ENCODE measurements around the gene RPS21.
A peak's percentile ranks its signal among the peaks of the same experiment; 100 is the strongest.

The RPS21 gene

DNA sequence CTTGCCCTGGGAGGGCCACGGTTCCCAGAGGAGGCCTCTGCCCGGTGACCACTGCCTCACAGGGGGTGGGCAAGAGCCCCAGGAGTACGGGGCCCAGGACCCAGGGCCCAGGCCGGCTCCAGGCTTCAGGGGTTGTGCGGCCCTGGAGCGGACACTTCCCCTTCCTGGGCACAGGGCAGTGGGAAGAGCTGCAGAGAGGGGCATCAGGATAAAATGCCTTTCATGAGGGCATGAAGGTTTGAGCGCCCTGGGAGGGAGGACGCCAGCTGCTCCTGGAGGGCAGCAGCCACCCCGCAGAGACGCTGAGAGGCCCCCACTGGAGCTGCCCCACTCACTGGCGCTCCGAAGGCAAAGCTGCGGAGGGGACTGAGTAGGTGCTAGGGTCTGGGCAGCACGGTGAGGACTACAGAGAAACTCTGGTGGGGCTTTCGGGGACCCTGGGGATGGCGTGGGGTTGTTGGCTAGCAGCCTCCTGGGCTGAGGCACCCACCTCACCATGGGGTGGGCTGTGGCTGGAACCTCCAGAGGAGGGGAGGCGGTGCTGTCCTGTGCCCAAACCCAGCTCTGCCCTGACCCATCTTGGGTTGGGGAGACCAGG, 30.2 kb upstream of the RPS21 start:
- DNase-seq (ENCODE audit: low read depth): no peak
- no peak overlapping the region for H3K4me3 ChIP-seq (ENCODE audit: low read depth, low read length)
- TF ChIP-seq, protein P1, sequence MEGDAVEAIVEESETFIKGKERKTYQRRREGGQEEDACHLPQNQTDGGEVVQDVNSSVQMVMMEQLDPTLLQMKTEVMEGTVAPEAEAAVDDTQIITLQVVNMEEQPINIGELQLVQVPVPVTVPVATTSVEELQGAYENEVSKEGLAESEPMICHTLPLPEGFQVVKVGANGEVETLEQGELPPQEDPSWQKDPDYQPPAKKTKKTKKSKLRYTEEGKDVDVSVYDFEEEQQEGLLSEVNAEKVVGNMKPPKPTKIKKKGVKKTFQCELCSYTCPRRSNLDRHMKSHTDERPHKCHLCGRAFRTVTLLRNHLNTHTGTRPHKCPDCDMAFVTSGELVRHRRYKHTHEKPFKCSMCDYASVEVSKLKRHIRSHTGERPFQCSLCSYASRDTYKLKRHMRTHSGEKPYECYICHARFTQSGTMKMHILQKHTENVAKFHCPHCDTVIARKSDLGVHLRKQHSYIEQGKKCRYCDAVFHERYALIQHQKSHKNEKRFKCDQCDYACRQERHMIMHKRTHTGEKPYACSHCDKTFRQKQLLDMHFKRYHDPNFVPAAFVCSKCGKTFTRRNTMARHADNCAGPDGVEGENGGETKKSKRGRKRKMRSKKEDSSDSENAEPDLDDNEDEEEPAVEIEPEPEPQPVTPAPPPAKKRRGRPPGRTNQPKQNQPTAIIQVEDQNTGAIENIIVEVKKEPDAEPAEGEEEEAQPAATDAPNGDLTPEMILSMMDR (IDR thresholded peaks at IDR 0.05; ENCODE audit: low read depth, low read length, missing control alignments): no peak
- in situ Hi-C loops (cut with HindIII; ENCODE audit: low sequenced_read_pairs): no loop called here

DNA sequence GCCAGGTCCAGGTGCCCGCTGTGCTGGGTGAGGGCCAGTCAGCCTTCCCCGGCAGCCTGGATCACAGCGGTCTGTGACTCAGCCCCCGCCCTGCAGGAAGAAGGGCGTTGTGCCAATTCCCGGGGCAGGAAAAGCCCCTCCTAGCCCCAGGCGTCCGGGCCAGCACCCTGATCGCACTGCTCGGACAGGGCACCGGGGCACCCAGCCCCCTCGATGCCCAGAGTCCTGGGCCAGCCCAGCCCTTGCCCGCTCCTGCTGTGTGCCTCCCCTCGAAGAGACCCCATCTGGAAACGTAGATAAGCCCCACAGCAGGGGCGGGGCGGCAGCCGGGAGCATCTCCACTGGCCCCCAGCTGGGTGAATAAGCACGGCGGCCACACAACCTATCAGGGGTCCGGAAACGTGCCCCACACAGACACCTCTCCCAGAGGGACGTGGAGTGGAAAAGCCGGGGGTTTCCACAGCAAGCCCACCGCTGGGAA, 29.7 kb upstream of the RPS21 start:
- TF ChIP-seq, protein P1 (IDR thresholded peaks at IDR 0.05; ENCODE audit: low read depth, low read length, missing control alignments): no peak
- DNase-seq (ENCODE audit: low read depth): peak; percentile 54
- no peak overlapping the region for H3K4me3 ChIP-seq (ENCODE audit: low read depth, low read length)
- in situ Hi-C loops (cut with HindIII; ENCODE audit: low sequenced_read_pairs): no loop called here

DNA sequence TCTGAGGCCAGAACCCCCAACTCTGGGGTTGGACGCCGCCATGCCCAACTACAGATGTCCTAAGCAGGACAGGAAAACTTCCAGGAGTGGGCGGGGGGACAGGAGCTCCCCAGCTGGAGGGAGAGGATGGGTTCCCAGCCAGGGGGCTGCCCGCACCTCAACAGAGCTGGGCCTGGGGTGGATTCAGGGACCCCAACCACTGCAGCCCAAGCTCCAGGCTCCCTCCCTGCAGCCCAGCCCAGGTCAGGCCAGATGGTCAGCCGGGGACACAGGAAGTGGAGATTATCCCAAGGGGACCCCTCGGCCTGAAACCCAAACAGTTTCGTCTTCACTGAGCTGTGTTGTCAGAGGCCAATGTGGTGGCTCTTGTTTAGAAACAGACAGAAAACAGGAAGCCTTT, 29.2 kb upstream of the RPS21 start:
- no peak for DNase-seq (ENCODE audit: low read depth)
- in situ Hi-C loops (cut with HindIII; ENCODE audit: low sequenced_read_pairs): no loop called here
- TF ChIP-seq, protein P1 (IDR thresholded peaks at IDR 0.05; ENCODE audit: low read depth, low read length, missing control alignments): no peak
- H3K4me3 ChIP-seq (ENCODE audit: low read depth, low read length): no peak overlapping the region

DNA sequence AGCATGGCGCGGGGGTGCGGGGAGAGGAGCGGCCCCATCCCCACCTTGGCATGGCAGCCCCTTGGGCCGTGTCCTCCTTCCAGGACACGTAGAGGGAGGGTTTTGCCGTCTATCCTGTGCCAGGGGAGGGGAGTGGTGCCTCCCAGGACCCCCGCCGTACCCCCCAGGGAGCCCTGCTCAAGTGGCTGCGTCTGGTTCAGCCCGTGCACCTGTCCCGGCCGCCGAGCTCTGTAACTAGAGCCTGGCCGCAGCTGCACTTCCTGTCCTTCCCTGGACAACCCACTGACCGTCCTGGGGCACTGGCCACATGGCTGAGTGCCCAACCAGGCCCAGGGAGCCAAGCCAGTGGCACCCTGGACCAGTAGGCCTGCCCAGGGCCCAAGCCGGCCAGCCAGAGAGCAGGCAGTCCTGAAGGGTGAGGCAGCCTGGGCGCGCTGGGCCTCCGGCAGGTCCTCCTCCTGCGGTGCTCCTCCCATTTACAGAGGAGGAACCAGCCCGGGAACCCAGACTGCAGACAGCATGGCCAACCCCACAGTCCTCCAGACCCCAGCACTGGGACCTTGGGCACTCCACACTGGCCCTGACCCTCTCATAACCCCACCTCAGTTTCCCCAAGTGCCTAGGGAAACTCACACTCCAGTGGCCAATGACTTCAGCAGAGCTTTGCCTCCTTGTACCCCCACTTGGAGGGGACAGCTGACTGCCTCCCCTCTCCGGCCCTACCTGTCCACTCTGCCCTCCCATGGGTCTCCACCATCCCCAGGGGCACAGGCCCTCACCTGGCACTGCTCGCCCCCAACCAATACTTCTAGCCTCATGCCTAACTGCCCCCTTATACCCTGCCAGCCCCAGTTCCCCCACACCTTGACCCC, 28.5 kb upstream of the RPS21 start:
- in situ Hi-C loops (cut with HindIII; ENCODE audit: low sequenced_read_pairs): no loop called here

DNA sequence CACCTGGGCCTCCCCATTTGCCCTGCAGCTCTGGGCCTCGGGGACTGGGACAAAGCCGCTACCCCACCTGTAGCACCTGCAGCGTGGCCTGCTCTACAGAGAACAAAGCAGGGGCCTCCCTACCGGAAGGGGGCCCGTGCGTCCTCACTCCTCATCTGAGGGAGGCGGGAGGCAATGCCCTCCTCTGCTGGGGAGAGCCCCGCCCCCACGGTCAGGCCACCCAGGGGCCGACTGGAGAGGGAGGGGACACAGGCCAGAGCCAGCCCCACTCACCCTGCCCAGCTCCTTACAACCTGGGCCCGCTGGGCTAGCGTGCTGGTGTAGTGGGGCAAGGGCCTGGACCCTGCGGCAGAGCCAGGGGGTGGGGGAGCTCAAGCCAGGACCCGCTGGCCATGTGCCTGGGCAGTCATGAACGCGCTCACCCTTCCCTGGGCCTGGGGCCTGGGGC, 27.8 kb upstream of the RPS21 start:
- in situ Hi-C loops (cut with HindIII; ENCODE audit: low sequenced_read_pairs): no loop called here
- H3K4me3 ChIP-seq (ENCODE audit: low read depth, low read length): no peak overlapping the region
- TF ChIP-seq, protein P1 (IDR thresholded peaks at IDR 0.05; ENCODE audit: low read depth, low read length, missing control alignments): no peak
- DNase-seq (ENCODE audit: low read depth): no peak

More for the DNA sequence above, 28.5 kb upstream of the RPS21 start:
- TF ChIP-seq, protein P1 (IDR thresholded peaks at IDR 0.05; ENCODE audit: low read depth, low read length, missing control alignments): no peak
- no peak overlapping the region for H3K4me3 ChIP-seq (ENCODE audit: low read depth, low read length)
- no peak for DNase-seq (ENCODE audit: low read depth)

DNA sequence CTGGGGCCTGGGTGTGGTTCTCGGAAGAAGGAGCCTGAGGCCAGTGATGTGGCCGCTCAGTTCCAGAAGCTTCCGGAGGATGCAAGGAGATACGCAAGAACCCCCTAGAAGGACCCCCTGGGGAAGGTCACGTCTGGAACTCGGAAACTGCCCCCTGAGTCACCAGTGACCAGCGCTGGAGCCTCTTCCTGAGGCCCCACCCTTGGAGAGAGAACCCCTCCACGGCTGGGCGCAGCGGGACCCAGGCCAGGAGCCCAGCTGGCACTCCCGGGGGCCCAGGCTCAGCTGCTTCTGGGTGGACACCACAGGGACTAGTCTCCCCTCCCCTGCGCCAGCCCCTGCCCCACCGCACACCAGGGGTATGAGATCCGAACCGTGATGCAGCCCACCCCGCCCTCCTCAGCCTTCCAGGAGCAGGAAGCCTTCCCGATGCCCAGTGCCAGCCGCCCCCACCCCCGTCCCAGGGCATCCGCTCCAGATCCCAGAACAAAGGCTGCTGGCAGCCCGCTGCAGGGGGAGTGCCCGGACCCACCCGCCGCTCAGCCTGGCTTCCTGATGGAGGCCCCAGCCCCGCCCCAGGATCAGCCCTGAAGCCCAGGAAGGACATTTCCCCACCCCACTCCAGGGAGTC, 27.3 kb upstream of the RPS21 start:
- in situ Hi-C loops (cut with HindIII; ENCODE audit: low sequenced_read_pairs): no loop called here
- H3K4me3 ChIP-seq (ENCODE audit: low read depth, low read length): no peak overlapping the region
- no peak for DNase-seq (ENCODE audit: low read depth)
- TF ChIP-seq, protein P1 (IDR thresholded peaks at IDR 0.05; ENCODE audit: low read depth, low read length, missing control alignments): no peak
